K562 (cell line): ENCODE results near the gene NEURL1B. TPM values are rescaled to one million over a fixed set of nuclear protein-coding genes. Genes with fewer than 3 reads are reported as not detected.

ENCODE experiments used
- ATAC-seq: fragments of 200-7000 bp; cut with Tn5 transposase; 3 replicates; pipeline ENCODE4 v1.9.1; 2020; ENCODE audit warnings: moderate library complexity
- BruUV-seq: library from RNA; stranded (reverse); fragments of 400-500 nt; replicated peaks from 2 replicates; lab custom pipeline; 2021; lab: Mats Ljungman, UMichigan
- CTCF ChIA-PET: fragments of 300-600 bp; formaldehyde crosslinking; extraction: SDS; loops from one replicate; lab custom pipeline; 2021; ENCODE audit warnings: low intra/inter-chr PET ratio; lab: Yijun Ruan, JAX
- POLR2A ChIA-PET: fragments of 300-600, 350-650 bp; sonication (Branson Sonifier 250); formaldehyde crosslinking; extraction: SDS; loops from one replicate; lab custom pipeline; 2021; ENCODE audit warnings: antibody characterized with exemption, inconsistent platforms; lab: Yijun Ruan, JAX
- DNase-seq, 4 experiments: peaks; one replicate each; pipeline versions ENCODE4 v3.0.0 to v3.0.0-alpha.2; 2011 to 2018; ENCODE audit warnings: low spot score in 3 of 4, mixed read lengths in 3 of 4; ENCODE audit errors: extremely low read depth in 1 of 4
- FAIRE-seq: peaks from 2 replicates; lab custom pipeline; 2011; peaks lifted over from hg19 to GRCh38; lab: Jason Lieb, UNC
- H2AFZ ChIP-seq: 2 replicates; pipeline ENCODE4 v1.6.0; 2011; ENCODE audit warnings: low read depth, low read length, control low read depth, inconsistent platforms
- H3K27ac ChIP-seq: fragments of 200-600 bp; 3 replicates; pipeline ENCODE4 v1.8.0; 2011; ENCODE audit warnings: low read depth, mild to moderate bottlenecking, control low read depth, inconsistent platforms, low read length, moderate library complexity, mixed read lengths; ENCODE audit errors: extremely low read depth
- H3K27me3 ChIP-seq, 2 experiments: fragments of 300-600 bp in 1 of 2; 2 replicates in 1 of 2; 3 replicates in 1 of 2; pipeline versions ENCODE4 v1.6.0 to v1.8.0; 2011; ENCODE audit warnings: inconsistent platforms in 2 of 2, low read length in 2 of 2, mild to moderate bottlenecking in 1 of 2, mixed read lengths in 1 of 2, moderate library complexity in 1 of 2; ENCODE audit not compliant: control insufficient read depth in 2 of 2, insufficient read depth in 2 of 2
- H3K36me3 ChIP-seq: fragments of 300-600 bp; 3 replicates; pipeline ENCODE4 v1.8.0; 2011; ENCODE audit warnings: mild to moderate bottlenecking, low read length, inconsistent platforms; ENCODE audit not compliant: control insufficient read depth, insufficient read depth
- H3K4me1 ChIP-seq, 2 experiments: fragments of 200-600 bp in 1 of 2; replicated peaks in 1 of 2; 2 replicates in 1 of 2; 3 replicates in 1 of 2; pipeline versions ENCODE4 v1.5.1 to v1.8.0; 2011; ENCODE audit warnings: inconsistent platforms in 2 of 2, low read length in 2 of 2, mild to moderate bottlenecking in 1 of 2, mixed read lengths in 1 of 2, moderate library complexity in 1 of 2; ENCODE audit not compliant: control insufficient read depth in 2 of 2, insufficient read depth in 2 of 2
- H3K4me2 ChIP-seq: 2 replicates; pipeline ENCODE4 v1.6.1; 2011; ENCODE audit warnings: low read length, control low read depth, inconsistent platforms, mixed read lengths; ENCODE audit not compliant: insufficient read depth
- H3K4me3 ChIP-seq: fragments of 200-600 bp; sonication (generic), shearing (Covaris generic); 2 replicates; pipeline ENCODE4 v1.5.1; 2016; ENCODE audit warnings: control low read depth, inconsistent platforms
- H3K79me2 ChIP-seq: fragments of 200-600 bp; 3 replicates; pipeline ENCODE4 v1.8.0; 2011; ENCODE audit warnings: low read length, inconsistent platforms; ENCODE audit not compliant: control insufficient read depth, insufficient read depth
- H3K9ac ChIP-seq, 2 experiments: 2 replicates each; pipeline versions ENCODE4 v1.6.0 to v1.6.1; 2011; ENCODE audit warnings: low read depth in 2 of 2, low read length in 2 of 2, control low read depth in 1 of 2, inconsistent platforms in 1 of 2, mild to moderate bottlenecking in 1 of 2, mixed read lengths in 1 of 2; ENCODE audit not compliant: insufficient read depth in 1 of 2
- H3K9me1 ChIP-seq: one replicate; pipeline ENCODE4 v1.6.0; 2011; ENCODE audit warnings: inconsistent platforms, mild to moderate bottlenecking, low read length, moderate library complexity; ENCODE audit not compliant: control insufficient read depth, insufficient read depth
- H3K9me3 ChIP-seq: replicated peaks from 2 replicates; pipeline ENCODE4 v1.5.1; 2011; ENCODE audit warnings: low read depth, low read length, inconsistent platforms; ENCODE audit not compliant: control insufficient read depth, insufficient read depth
- H4K20me1 ChIP-seq: replicated peaks from 2 replicates; pipeline ENCODE4 v1.6.1; 2011; ENCODE audit warnings: low read length, inconsistent platforms, mixed read lengths; ENCODE audit not compliant: control insufficient read depth, insufficient read depth
- ARNT ChIP-seq, 2 experiments: fragments of 450-650 bp; IDR thresholded peaks; 2 replicates each; pipeline ENCODE4 v1.6.1; 2016; ENCODE audit warnings: mild to moderate bottlenecking in 1 of 2
- EGR1 ChIP-seq: fragments of 450-650 bp; conservative IDR thresholded peaks from 2 replicates; pipeline ENCODE4 v1.6.1; 2017; ENCODE audit warnings: mild to moderate bottlenecking
- FOS ChIP-seq: IDR thresholded peaks from 3 replicates; pipeline ENCODE4 v1.6.1; 2011; ENCODE audit not compliant: insufficient read length; ENCODE audit errors: extremely low read depth
- KLF16 ChIP-seq: IDR thresholded peaks from 2 replicates; pipeline ENCODE4 v1.6.1; 2016; ENCODE audit warnings: antibody characterized with exemption
- MECOM ChIP-seq: fragments of 250-450 bp; sonication (Bioruptor Pico); IDR thresholded peaks from 2 replicates; pipeline ENCODE4 v1.8.0; 2022; ENCODE audit warnings: inconsistent platforms
- SIN3B ChIP-seq: fragments of 450-650 bp; IDR thresholded peaks from 2 replicates; pipeline ENCODE4 v1.6.1; 2017; ENCODE audit warnings: low read depth, mild to moderate bottlenecking, moderate library complexity
- SMAD2 ChIP-seq: fragments of 150-350 bp; IDR thresholded peaks from 2 replicates; pipeline ENCODE4 v1.6.1; 2014; ENCODE audit warnings: low read depth, mild to moderate bottlenecking, low read length
- ZNF165 ChIP-seq: fragments of 250-450 bp; sonication (Bioruptor Pico); IDR thresholded peaks from 2 replicates; pipeline ENCODE4 v1.4.0; 2020; ENCODE audit warnings: borderline replicate concordance
- ZNF282 ChIP-seq: sonication (generic); formaldehyde crosslinking; IDR thresholded peaks from 2 replicates; pipeline ENCODE4 v1.8.1; 2023; ENCODE audit warnings: missing genetic modification reagents
- ZNF644 ChIP-seq: fragments of 200-800 bp; sonication (Bioruptor generic); IDR thresholded peaks from 2 replicates; pipeline ENCODE4 v1.6.1; 2016; ENCODE audit warnings: low read depth, missing genetic modification characterization, missing compliant biosample characterization
- WGBS: fragments of 100-300 bp; shearing (Covaris generic); methylation state at CpG from one replicate; pipeline ENCODE4 v1.1.6; 2016; ENCODE audit warnings: low coverage, mixed read lengths; ENCODE audit not compliant: insufficient coverage; ENCODE audit errors: missing lambda C conversion rate; 5-methylcytosine and 5-hydroxymethylcytosine counted together
- in situ Hi-C: fragments of 300-500 bp; cut with MboI; formaldehyde crosslinking; loops from 4 replicates; pipeline ENCODE4 v1.15.0; 2018; ENCODE audit warnings: inconsistent platforms, mixed read lengths
- intact Hi-C: fragments of 100-400 bp; cut with micrococcal nuclease; formaldehyde crosslinking; loops from 2 replicates; pipeline ENCODE4 v1.14.2; 2022
- polyA plus RNA-seq, 8 experiments: library from polyadenylated mRNA; depleted of rRNA in 4 of 8; stranded (reverse) in 5 of 8; unstranded in 3 of 8; fragments of >200 nt; fragmentation: Nextera tagmentation in 2 of 8; fragmentation: Illumina TruSeq in 1 of 8; extraction: Ambion mirVana in 2 of 8; extraction: Trizol in 1 of 8; gene quantifications; 2 replicates each; pipeline versions ENCODE4 v1.2.1 to v1.2.3, GENCODE V29; 2011 to 2014; ENCODE audit warnings: inconsistent platforms in 1 of 8, missing spikeins in 1 of 8
- total RNA-seq, 7 experiments: library from RNA; depleted of rRNA in 6 of 7; stranded (reverse); fragments of >200 nt in 6 of 7; fragmentation: Illumina TruSeq in 2 of 7; extraction: Trizol in 2 of 7; gene quantifications; 2 replicates each; pipeline versions ENCODE4 v1.2.1 to v1.2.3, GENCODE V29; 2011 to 2021; ENCODE audit warnings: low replicate concordance in 1 of 7
- TF ChIP-seq, protein P1 (sequence below): IDR thresholded peaks from 2 replicates; pipeline ENCODE4 v1.6.1; 2016; ENCODE audit warnings: missing genetic modification characterization, missing compliant biosample characterization
- TF ChIP-seq, protein P2 (sequence below): sonication (generic); formaldehyde crosslinking; IDR thresholded peaks from 2 replicates; pipeline ENCODE4 v1.8.1; 2022; ENCODE audit warnings: missing genetic modification reagents
- TF ChIP-seq, protein P3 (sequence below), 3 experiments: fragments of 200-800 bp in 1 of 3; fragments of 250-450 bp in 1 of 3; fragments of 450-650 bp in 1 of 3; sonication (Bioruptor Pico) in 1 of 3; sonication (Bioruptor generic) in 1 of 3; formaldehyde crosslinking in 1 of 3; IDR thresholded peaks; 2 replicates each; pipeline versions ENCODE4 v1.6.1 to v1.8.0; 2016 to 2022; ENCODE audit warnings: mild to moderate bottlenecking in 2 of 3, missing genetic modification characterization in 2 of 3, missing compliant biosample characterization in 1 of 3, moderate library complexity in 1 of 3

NEURL1B gene
- total and polyA plus RNA-seq, 9 of the 15 experiments (the other 6 are each of a cell fraction or from before 2014, with no cell fraction given): 0.04 TPM; not detected in 8

DNA sequence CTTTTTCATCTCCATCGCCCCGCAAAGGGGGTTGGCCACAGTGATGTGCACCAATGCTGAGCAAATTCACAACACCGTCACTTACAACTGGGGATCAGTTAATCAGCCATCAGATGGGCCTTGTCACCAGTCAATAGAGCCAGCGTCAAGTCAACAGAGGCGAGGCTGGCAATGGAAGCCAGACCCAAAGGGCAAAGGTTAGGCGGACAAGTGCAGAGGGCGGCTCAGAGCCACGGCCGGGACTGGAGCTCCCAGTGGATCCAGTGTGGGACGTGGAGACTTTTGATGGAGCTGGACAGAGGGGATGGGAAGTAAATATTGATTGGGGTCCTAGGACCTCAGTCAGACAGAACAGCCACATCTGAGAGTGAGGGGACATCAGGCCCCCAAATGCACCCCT, 84.2 kb downstream of the NEURL1B start:
- H3K9me3 ChIP-seq: no peaks in the 10 kb centered on the region
- POLR2A ChIA-PET: interaction anchor here (0.6 to 2.1 kb wide), 3 partner anchors 10 to 719 kb away, joined by 3 to 9 read pairs (median 3); partner anchors contain the start of gene FBXW11
- ATAC-seq: no peak
- peaks cover 24 to 42% of the 10 kb centered on the region in 2 experiments; a peak in 4 of 5 replicates for H3K27me3 ChIP-seq
- H3K4me3 ChIP-seq: no peak overlapping the region
- 29% methylated on average over 10 of the region's 10 CpGs for WGBS
- intact Hi-C loops: no loop called here
- no peak for FAIRE-seq
- in situ Hi-C loops: no loop called here
- no peaks in the 10 kb centered on the region for H3K79me2 ChIP-seq
- no peak overlapping the region for H2AFZ ChIP-seq
- BruUV-seq: no TSS peak
- no peaks in the 10 kb centered on the region for H3K9me1 ChIP-seq
- no peak for DNase-seq
- H3K4me1 ChIP-seq: peaks cover 0 to 3% of the 10 kb centered on the region in 2 experiments; a peak in 1 of 5 replicates
- H3K4me2 ChIP-seq: no peak overlapping the region
- CTCF ChIA-PET: no interaction called here
- no peak overlapping the region for H3K27ac ChIP-seq
- no peak overlapping the region for H3K9ac ChIP-seq
- 0 out of 2 replicates have a peak, but pooled peaks cover 2% of the 10 kb centered on the region for H4K20me1 ChIP-seq
- no peaks in the 10 kb centered on the region for H3K36me3 ChIP-seq
- no peak for TF ChIP-seq FOS
- TF ChIP-seq, protein P1, sequence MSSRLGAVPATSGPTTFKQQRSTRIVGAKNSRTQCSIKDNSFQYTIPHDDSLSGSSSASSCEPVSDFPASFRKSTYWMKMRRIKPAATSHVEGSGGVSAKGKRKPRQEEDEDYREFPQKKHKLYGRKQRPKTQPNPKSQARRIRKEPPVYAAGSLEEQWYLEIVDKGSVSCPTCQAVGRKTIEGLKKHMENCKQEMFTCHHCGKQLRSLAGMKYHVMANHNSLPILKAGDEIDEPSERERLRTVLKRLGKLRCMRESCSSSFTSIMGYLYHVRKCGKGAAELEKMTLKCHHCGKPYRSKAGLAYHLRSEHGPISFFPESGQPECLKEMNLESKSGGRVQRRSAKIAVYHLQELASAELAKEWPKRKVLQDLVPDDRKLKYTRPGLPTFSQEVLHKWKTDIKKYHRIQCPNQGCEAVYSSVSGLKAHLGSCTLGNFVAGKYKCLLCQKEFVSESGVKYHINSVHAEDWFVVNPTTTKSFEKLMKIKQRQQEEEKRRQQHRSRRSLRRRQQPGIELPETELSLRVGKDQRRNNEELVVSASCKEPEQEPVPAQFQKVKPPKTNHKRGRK (tag): no peak
- TF ChIP-seq, protein P2, sequence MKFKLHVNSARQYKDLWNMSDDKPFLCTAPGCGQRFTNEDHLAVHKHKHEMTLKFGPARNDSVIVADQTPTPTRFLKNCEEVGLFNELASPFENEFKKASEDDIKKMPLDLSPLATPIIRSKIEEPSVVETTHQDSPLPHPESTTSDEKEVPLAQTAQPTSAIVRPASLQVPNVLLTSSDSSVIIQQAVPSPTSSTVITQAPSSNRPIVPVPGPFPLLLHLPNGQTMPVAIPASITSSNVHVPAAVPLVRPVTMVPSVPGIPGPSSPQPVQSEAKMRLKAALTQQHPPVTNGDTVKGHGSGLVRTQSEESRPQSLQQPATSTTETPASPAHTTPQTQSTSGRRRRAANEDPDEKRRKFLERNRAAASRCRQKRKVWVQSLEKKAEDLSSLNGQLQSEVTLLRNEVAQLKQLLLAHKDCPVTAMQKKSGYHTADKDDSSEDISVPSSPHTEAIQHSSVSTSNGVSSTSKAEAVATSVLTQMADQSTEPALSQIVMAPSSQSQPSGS: no peak
- TF ChIP-seq SIN3B: no peak
- TF ChIP-seq ZNF282 (CRISPR knock-in tag): no peak
- TF ChIP-seq, protein P3, sequence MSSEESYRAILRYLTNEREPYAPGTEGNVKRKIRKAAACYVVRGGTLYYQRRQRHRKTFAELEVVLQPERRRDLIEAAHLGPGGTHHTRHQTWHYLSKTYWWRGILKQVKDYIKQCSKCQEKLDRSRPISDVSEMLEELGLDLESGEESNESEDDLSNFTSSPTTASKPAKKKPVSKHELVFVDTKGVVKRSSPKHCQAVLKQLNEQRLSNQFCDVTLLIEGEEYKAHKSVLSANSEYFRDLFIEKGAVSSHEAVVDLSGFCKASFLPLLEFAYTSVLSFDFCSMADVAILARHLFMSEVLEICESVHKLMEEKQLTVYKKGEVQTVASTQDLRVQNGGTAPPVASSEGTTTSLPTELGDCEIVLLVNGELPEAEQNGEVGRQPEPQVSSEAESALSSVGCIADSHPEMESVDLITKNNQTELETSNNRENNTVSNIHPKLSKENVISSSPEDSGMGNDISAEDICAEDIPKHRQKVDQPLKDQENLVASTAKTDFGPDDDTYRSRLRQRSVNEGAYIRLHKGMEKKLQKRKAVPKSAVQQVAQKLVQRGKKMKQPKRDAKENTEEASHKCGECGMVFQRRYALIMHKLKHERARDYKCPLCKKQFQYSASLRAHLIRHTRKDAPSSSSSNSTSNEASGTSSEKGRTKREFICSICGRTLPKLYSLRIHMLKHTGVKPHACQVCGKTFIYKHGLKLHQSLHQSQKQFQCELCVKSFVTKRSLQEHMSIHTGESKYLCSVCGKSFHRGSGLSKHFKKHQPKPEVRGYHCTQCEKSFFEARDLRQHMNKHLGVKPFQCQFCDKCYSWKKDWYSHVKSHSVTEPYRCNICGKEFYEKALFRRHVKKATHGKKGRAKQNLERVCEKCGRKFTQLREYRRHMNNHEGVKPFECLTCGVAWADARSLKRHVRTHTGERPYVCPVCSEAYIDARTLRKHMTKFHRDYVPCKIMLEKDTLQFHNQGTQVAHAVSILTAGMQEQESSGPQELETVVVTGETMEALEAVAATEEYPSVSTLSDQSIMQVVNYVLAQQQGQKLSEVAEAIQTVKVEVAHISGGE (CRISPR knock-in tag; IDR thresholded peaks at IDR 0.05): no peak
- no peak for TF ChIP-seq KLF16
- TF ChIP-seq EGR1: no peak
- no peak for TF ChIP-seq SMAD2
- no peak for TF ChIP-seq ARNT (IDR thresholded peaks at IDR 0.05)
- no peak for TF ChIP-seq MECOM (CRISPR knock-in tag)
- TF ChIP-seq ZNF644 (tag): no peak
- TF ChIP-seq ZNF165: no peak
